Activated CD8-positive, alpha-beta T cell treated with anti-CD3 and anti-CD28 coated beads for 36 hours (primary cell): ENCODE results near the gene TNNI3K. TPM values are rescaled to one million over a fixed set of nuclear protein-coding genes. Genes with fewer than 3 reads are reported as not detected.
A peak's percentile ranks its signal among the peaks of the same experiment; 100 is the strongest.

Experiments used
- ATAC-seq: fragments of 200-7000 bp; cut with Tn5 transposase; one replicate; pipeline ENCODE4 v1.10.0; 2021; ENCODE audit warnings: mild to moderate bottlenecking, moderate library complexity
- CTCF ChIA-PET: fragments of 350-600 bp; sonication (Branson Sonifier 250); formaldehyde crosslinking; loops from one replicate; lab custom pipeline; 2021; ENCODE audit warnings: antibody characterized with exemption; lab: Charles Lee
- POLR2A ChIA-PET: fragments of 350-600 bp; sonication (Branson Sonifier 250); formaldehyde crosslinking; loops from one replicate; lab custom pipeline; 2021; ENCODE audit warnings: antibody characterized with exemption; lab: Charles Lee
- DNase-seq: peaks from one replicate; pipeline ENCODE4 v3.0.0-alpha.2; 2020
- H3K27ac Mint-ChIP-seq: one replicate; pipeline ENCODE4 v1.8.0; 2021; ENCODE audit warnings: mild to moderate bottlenecking, mixed read lengths
- H3K27me3 Mint-ChIP-seq: one replicate; pipeline ENCODE4 v1.8.0; 2021; ENCODE audit warnings: mixed read lengths
- H3K36me3 Mint-ChIP-seq: one replicate; pipeline ENCODE4 v1.8.0; 2021; ENCODE audit warnings: low read depth, mixed read lengths
- H3K4me1 Mint-ChIP-seq: one replicate; pipeline ENCODE4 v1.8.0; 2021; ENCODE audit warnings: low read depth, mixed read lengths
- H3K4me3 Mint-ChIP-seq: one replicate; pipeline ENCODE4 v1.8.0; 2021; ENCODE audit warnings: mild to moderate bottlenecking, moderate library complexity, mixed read lengths
- H3K9me3 Mint-ChIP-seq: one replicate; pipeline ENCODE4 v1.8.0; 2021; ENCODE audit warnings: mixed read lengths
- intact Hi-C: fragments of 100-400 bp; cut with micrococcal nuclease; formaldehyde crosslinking; loops from one replicate; pipeline ENCODE4 v1.10.0; 2022
- total RNA-seq, 2 experiments: library from RNA; stranded (reverse); gene quantifications; one replicate each; pipeline ENCODE4 v1.2.3, GENCODE V29; 2021
- TF ChIP-seq, protein P1 (sequence below): fragments of 200-600 bp; IDR thresholded peaks from one replicate; pipeline ENCODE4 v1.8.0; 2022; ENCODE audit warnings: antibody characterized with exemption, mild to moderate bottlenecking

TNNI3K gene
- total RNA-seq, 2 experiments from 2014 or later = 0.52 TPM; not detected in 1

DNA sequence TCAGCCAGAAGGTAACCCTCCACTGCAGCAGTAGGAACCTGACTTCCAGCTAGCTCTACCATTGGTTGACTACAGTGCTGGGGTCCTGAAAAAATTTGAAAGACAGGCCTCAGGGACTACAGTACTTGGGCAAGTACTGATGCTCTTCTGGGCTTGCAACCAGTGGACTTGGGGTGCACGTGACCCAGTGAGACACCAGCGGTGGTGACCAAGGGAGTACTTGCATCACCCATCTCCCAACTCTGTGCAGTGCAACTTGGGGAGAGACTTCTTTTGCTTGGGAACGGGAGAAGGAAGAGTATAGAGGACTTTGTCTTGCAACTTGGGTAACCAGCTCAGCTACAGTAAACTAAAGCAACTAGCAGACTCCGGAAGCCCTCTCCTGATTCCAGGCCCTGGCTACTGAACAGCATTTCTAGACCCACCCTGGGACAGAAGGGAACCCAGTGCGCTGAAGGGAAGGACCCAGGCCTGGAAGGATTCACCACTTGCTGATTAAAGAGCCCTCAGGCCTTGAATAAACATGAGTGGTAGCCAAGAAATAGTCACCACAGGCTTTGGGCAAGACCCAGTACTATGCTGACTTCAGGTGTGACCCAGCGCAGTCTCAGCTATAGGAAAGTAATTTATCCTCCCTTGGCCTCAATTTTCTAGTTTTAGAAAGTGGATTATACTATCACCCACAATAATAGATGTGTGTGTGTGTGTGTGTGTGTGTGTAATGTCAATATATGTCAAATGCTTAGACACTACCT lies 45.6 kb downstream of the TNNI3K start:
- H3K36me3 Mint-ChIP-seq = no peaks in the 10 kb centered on the region
- H3K27me3 Mint-ChIP-seq = no peaks in the 10 kb centered on the region
- TF ChIP-seq, protein P1, sequence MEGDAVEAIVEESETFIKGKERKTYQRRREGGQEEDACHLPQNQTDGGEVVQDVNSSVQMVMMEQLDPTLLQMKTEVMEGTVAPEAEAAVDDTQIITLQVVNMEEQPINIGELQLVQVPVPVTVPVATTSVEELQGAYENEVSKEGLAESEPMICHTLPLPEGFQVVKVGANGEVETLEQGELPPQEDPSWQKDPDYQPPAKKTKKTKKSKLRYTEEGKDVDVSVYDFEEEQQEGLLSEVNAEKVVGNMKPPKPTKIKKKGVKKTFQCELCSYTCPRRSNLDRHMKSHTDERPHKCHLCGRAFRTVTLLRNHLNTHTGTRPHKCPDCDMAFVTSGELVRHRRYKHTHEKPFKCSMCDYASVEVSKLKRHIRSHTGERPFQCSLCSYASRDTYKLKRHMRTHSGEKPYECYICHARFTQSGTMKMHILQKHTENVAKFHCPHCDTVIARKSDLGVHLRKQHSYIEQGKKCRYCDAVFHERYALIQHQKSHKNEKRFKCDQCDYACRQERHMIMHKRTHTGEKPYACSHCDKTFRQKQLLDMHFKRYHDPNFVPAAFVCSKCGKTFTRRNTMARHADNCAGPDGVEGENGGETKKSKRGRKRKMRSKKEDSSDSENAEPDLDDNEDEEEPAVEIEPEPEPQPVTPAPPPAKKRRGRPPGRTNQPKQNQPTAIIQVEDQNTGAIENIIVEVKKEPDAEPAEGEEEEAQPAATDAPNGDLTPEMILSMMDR = no peak
- ChIA-PET CTCF (no interaction called here), POLR2A (no interaction called here)
- intact Hi-C loops = no loop called here
- H3K4me1 Mint-ChIP-seq = no peaks in the 10 kb centered on the region
- ATAC-seq (no peak), DNase-seq (no peak)
- no peak overlapping the region for H3K4me3 Mint-ChIP-seq
- H3K27ac Mint-ChIP-seq = no peak overlapping the region
- no peaks in the 10 kb centered on the region for H3K9me3 Mint-ChIP-seq

DNA sequence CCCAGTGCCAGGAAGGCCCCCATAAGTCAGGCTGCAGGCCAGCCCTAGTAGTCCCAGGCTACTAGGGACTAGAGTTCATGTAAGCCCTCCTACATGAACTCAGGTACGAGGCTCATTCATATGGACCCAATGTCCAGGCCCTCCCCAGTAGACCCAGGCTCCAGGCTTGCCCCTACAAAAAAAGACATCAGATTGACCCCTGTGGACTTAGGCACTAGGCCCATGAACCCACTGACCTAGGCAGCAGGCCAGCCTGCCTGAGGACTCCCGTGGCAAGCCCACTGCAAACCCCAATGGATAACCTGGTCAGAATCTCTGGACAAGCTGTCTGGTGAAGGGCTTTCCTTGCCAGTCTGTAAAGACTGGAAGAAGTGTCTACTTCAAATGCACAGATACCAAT lies 51.2 kb downstream of the TNNI3K start:
- TF ChIP-seq, protein P1 = no peak
- Mint-ChIP-seq H3K4me1 (no peaks in the 10 kb centered on the region), H3K36me3 (no peaks in the 10 kb centered on the region), H3K9me3 (peaks cover 9% of the 10 kb centered on the region), H3K27me3 (no peaks in the 10 kb centered on the region), H3K4me3 (no peak overlapping the region), H3K27ac (no peak overlapping the region)
- intact Hi-C loops = no loop called here
- ChIA-PET POLR2A (no interaction called here), CTCF (no interaction called here)
- DNase-seq (no peak), ATAC-seq (no peak)

DNA sequence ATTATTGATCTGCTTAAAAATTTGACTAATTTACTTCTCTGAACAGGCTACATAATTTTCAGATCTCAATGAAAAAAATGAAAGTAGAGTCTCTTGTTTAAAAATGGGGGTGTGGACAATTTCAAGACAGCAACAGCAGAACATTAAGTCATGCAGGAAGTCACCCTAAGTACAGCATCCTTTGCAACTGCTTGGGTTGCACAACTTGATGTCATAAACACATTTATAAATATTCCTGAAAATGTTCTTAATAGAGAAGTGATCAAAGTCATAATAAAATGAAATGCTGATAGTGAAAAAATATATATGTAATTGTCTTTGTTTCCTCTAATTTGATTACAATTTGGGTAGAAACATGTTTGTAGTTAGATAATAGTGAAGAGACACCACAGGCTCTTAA lies 79.3 kb downstream of the TNNI3K start:
- ATAC-seq (no peak), DNase-seq (no peak)
- H3K4me1 Mint-ChIP-seq = no peaks in the 10 kb centered on the region
- no peak overlapping the region for H3K27ac Mint-ChIP-seq
- H3K27me3 Mint-ChIP-seq = no peaks in the 10 kb centered on the region
- TF ChIP-seq, protein P1 = no peak
- no peaks in the 10 kb centered on the region for H3K9me3 Mint-ChIP-seq
- intact Hi-C loops = no loop called here
- H3K4me3 Mint-ChIP-seq = no peak overlapping the region
- CTCF ChIA-PET = no interaction called here
- POLR2A ChIA-PET = no interaction called here
- H3K36me3 Mint-ChIP-seq = no peaks in the 10 kb centered on the region

DNA sequence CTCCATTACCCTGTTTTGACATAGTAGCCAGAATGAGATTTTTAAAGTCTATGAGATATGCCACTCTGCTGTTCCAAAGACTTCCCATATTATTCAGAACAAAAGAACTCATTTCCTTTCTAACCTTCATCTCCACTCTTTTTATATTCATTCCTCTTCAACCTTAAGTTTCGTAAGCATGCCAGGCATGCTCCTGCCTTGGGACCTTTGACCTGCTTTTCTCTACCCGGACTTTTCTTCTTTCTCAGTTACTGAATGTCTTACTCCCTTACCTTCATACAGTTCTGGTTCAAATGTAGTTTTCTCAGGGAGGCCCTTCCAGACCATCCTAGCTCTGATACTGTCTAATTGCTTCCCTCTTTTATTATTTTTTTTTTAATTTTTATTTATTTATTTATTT lies 81.1 kb downstream of the TNNI3K start:
- ATAC-seq (no peak), DNase-seq (no peak)
- H3K27ac Mint-ChIP-seq = no peak overlapping the region
- no peaks in the 10 kb centered on the region for H3K9me3 Mint-ChIP-seq
- CTCF ChIA-PET = no interaction called here
- H3K36me3 Mint-ChIP-seq = no peaks in the 10 kb centered on the region
- intact Hi-C loops = no loop called here
- POLR2A ChIA-PET = no interaction called here
- no peaks in the 10 kb centered on the region for H3K4me1 Mint-ChIP-seq
- H3K4me3 Mint-ChIP-seq = no peak overlapping the region
- H3K27me3 Mint-ChIP-seq = no peaks in the 10 kb centered on the region
- TF ChIP-seq, protein P1 = no peak

DNA sequence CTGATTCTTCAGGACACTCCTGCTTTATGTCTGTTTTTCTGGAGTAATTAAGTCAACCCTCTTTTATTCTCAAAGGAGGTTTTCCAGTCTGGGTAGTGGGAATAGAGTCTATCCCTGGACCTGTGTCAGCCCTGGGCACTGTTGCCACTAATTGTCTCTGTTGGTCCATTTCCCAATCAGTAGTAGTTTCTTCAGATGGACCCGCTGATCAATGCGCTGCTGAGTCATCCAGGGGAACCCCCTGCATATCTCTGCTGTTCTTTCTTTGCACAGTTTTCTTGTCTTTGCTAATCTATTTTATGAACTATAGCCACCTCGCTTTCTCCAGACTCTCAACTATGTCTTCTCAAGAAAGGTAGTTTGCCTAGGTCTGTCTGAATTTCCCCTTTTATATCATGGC lies 82.5 kb downstream of the TNNI3K start:
- no peaks in the 10 kb centered on the region for H3K9me3 Mint-ChIP-seq
- peak; percentile 7 for DNase-seq
- no peaks in the 10 kb centered on the region for H3K36me3 Mint-ChIP-seq
- no peaks in the 10 kb centered on the region for H3K27me3 Mint-ChIP-seq
- H3K4me1 Mint-ChIP-seq = no peaks in the 10 kb centered on the region
- TF ChIP-seq, protein P1 = no peak
- H3K27ac Mint-ChIP-seq = no peak overlapping the region
- ATAC-seq = no peak
- ChIA-PET POLR2A (no interaction called here), CTCF (no interaction called here)
- intact Hi-C loops = no loop called here
- H3K4me3 Mint-ChIP-seq = no peak overlapping the region
